HUDEP-2 (cell line): ENCODE results near the gene RRP36.
A peak's percentile ranks its signal among the peaks of the same experiment; 100 is the strongest.

ENCODE experiments used
- DNase-seq, 76 experiments: peaks; one replicate each; lab custom pipeline; 2025; ENCODE audit not compliant: unreplicated experiment in 76 of 76; lab: John Stamatoyannopoulos, UW

RRP36 gene

DNA sequence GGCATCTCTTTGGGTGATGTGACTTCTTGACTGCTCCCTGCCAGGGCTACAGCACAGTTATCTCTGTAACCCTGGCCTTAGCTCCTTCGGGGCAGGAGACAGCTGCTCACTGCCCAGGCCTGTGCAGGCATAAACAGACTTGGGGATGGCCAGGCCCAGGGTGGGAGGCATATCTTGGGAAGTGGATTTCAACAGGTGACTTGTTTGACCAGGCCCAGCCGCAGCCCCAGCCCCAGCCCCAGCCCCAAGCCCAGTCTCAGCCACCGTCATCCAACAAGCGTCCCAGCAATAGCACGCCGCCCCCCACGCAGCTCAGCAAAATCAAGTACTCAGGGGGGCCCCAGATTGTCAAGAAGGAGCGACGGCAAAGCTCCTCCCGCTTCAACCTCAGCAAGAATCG lies 15.2 kb upstream of the RRP36 start:
- no peak for DNase-seq

DNA sequence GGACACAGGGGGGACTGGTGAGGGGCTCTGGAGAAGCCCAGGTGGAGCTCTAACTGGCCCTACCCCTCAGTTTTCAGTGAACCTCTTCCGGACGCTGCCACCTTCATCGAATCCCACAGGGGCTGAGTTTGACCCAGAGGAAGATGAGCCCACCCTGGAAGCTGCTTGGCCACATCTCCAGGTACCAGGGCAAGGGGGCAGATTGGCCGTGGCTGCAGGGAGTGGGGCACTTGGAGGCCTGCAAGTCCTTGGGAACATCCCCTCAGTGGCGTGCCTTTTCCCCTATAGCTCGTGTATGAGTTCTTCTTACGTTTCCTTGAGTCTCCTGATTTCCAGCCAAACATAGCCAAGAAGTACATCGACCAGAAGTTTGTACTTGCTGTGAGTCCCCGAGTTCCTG lies 14.3 kb upstream of the RRP36 start:
- DNase-seq = no peak

GRCh38 chr6:43009124-43009523 lies 12.3 kb upstream of the RRP36 start:
- DNase-seq = peak in 60 of 76 experiments; percentile 9 to 68 (median 45)

DNA sequence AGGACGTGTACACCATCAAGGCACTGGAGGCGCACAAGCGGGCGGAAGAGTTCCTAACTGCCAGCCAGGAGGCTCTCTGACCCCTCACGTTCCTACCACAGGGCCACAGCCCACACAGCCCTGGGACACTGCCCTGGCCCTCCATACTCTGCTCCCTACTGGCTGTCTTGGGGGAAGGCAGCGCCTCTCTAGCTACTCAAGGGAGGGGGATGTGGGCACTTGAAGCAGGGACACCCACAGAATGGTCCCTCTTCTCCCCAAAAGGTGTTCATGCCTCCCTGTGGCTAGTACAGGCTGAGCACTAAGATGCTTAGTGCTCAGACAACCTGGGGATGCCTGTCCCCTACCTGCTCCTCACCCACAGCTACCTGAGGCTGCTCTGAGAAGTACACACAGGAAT lies 10.2 kb upstream of the RRP36 start:
- DNase-seq = no peak

DNA sequence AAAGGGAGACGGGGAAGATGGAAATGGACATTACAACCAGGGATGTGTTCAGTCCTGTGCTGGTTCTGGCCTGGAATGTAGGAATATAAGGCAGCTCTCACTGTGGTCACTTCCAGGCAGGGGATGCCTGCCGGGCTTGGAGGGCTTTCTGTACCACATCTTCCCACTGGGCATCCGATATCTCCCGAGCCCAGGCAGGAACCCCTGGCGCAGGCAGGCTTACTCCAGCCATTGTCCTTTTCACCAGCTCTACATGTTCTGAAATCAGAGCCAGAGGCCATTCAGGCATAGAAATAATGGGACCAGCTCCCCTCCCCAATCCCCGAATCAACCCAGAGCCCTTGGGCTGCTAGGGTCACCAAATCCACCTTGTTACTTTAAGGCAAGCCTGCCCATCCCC lies 9.1 kb upstream of the RRP36 start:
- DNase-seq = no peak

DNA sequence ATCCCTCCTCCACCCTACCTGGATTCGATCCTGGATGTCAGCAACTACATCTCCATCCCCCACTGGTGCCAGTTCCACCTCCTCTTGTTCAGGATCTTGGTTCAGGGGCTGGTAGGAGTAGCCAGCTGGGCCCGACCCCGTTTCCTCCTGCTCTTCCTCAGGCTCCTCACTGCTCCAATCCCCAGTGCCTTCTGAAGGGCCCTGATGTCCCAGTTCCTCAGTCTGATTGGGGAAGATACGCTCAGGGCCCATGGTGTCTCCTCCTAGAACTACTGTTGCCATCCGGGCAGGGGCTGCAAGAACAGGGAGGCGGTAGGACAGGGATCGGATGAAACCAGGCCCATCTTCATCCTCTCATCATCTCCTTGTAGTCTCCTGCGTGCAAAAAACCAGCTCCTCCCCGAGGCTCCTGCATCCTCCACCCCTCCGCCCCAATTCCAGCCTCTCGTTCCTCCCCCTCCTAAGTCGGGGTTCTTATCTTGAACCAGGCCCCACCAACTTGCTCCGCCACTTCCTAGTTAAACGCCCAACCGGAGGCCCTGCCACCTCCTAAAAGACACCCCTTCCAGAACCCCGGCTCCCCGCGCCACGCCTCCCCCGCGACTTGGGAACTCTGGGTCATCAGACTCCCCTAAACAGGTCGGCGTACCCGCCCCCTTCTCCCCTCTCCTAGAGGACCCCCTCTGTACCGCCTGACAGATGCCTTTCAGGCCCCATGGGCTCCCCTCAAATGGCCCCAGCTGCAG lies 8.2 kb upstream of the RRP36 start:
- DNase-seq = peak in 61 of 76 experiments; percentile 20 to 92 (median 69)

- DNase-seq = peak in 75 of 76 experiments; percentile 92 to 100 (median 100)
Observed at GRCh38 chr6:43013843-43014433, 7.5 kb upstream of the RRP36 start, which contains the start of the genes KLHDC3 and MEA1. Gene KLHDC3, plus strand, starts transcription at chr6:43014249. Its CDS starts 2,944 bp downstream, at chr6:43017193. Gene MEA1, minus strand, starts transcription at chr6:43013946. Its CDS starts 133 bp downstream, at chr6:43013813.

GRCh38 chr6:43014434-43014909 lies 7.0 kb upstream of the RRP36 start:
- DNase-seq = no peak

- peak in 27 of 76 experiments; percentile 6 to 41 (median 28) for DNase-seq
Observed at GRCh38 chr6:43016176-43016942, 5.1 kb upstream of the RRP36 start.

DNA sequence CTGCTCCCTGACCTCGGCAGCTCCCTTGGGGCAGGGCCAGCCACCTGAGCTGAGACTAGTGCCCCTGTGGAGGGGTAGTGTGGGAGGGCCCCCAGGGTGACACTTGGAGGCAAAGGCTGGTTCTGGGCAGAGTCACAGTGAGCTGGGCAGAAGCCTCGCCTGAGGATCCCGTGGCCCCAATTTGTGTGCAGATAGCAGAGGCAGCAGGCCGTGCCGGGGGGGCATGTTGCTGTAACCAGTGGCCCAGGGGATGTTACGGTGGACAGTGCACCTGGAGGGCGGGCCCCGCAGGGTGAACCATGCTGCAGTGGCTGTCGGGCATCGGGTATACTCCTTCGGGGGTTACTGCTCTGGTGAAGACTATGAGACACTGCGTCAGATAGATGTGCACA lies 4.5 kb upstream of the RRP36 start:
- peak in 8 of 76 experiments; percentile 13 to 34 (median 16) for DNase-seq

DNA sequence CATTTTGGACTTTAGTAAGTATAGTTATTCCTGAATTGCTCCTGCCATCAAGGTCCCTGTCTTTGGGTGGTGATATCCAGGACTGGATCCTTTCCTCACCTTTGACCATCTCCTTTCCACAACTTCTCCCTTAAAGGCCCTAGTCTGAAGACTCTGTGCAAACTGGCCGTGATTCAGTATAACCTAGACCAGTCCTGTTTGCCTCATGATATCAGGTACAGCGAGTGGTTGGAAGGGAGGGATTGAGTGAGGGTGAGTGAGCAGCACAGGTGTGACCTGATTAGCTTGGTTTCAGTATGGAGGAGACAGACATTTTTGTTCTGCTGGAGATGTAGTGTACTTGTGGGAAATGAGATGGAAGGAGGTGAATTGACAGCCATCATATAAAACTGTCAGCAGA lies 2.3 kb upstream of the RRP36 start:
- no peak for DNase-seq

- DNase-seq = no peak
Observed at GRCh38 chr6:43020052-43020705, 1.2 kb upstream of the RRP36 start.

DNA sequence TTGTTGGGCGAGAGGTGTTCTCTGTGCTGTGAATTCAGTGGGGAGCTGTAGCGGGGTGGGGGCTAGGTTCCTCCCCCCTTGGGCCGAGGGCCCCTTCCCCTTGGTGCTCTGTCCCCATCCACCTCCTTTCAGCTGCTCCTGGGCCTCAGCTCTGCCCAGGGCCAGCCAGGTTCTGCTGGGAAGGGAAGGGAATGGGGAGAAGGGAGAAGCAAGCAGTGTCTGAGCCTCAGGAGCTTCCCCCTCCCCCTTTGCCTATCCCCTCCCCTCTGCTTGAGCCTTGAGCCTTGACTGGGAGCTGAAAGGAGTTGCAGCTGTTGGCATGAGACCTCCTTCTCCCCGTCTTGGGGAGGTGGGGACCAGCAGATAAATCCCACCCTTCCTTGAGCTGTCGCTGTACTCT lies 576 bp upstream of the RRP36 start:
- DNase-seq = no peak

DNA sequence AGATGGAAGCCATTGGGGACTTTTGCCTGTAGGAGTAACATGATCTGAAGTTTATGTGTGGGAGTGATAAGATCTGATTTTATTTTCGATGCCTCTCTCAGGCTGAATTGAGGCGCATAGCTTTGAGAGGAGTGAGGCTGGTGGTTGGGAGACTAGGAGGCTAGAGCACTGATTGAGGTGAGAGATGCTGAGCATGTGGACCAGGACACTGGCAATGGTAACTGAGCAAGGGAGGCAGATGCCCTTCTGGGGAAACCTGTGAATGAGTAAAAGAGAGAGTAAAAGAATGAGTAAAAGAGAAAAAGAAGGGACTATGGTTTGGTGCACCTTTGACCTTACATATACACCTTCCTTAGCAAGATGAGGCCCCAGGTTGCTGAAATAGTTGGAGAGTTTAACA lies 3.0 kb downstream of the RRP36 start:
- no peak for DNase-seq

DNA sequence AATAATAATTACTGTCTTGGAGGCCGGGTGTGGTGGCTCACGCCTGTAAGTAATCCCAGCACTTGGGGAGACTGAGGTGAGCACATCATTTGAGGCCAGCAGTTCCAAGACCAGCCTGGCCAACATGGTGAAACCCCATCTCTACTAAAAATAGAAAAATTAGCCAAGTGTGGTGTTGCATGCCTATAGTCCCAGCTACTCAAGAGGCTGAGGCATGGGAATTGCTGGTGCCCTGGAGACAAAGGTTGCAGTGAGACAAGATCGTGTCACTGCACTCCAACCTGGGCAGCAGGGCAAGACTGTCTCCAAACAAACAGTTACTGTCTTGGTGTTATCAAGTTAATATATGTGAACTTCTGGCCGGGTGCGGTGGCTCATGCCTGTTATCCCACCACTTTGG lies 4.9 kb downstream of the RRP36 start:
- DNase-seq = no peak

DNA sequence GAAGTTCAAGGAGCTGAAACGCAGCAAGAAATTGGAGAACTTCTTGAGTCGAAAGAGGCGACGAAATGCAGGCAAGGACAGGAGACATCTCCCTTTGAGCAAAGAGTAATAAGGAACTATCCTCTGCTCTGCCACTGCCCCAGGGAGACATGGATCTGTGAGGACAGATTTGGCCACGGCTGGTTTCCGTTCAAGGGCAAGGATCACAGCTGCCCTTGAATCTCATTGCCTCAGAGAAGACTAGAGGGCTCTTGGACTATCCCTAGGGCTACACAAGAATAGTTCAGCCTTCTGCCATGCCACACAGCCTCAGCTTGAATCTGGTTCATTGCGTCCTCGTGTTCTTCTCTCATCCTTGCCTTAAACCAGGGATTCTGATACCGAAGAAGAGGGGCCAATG lies 7.7 kb downstream of the RRP36 start:
- DNase-seq = no peak

DNA sequence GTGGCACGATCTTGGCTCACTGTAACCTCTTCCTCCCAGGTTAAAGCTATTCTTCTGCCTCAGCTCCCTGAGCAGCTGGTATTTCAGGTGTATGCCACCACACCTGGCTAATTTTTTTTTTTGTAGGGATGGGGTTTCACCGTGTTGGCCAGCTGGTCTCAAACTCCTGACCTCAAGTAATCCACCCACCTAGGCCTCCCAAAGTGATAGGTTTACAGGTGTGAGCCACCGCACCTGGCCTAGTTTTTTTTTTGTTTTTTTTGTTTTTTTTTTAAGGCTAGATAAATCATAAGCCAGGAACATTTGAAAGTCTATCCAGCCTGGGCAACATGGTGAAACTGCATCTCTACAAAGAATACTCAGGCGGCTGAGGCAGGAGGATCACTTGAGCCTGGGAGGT lies 10.9 kb downstream of the RRP36 start:
- DNase-seq = no peak

GRCh38 chr6:43033496-43034189 lies 12.2 kb downstream of the RRP36 start:
- DNase-seq = no peak

- DNase-seq = no peak
Observed at GRCh38 chr6:43034190-43034525, 12.7 kb downstream of the RRP36 start.

- no peak for DNase-seq
Observed at GRCh38 chr6:43035495-43036194, 14.2 kb downstream of the RRP36 start.
